ENCODE results near the gene CCDC40. TPM values are rescaled to one million over a fixed set of nuclear protein-coding genes. Genes with fewer than 3 reads are reported as not detected.

CCDC40 gene
- total RNA-seq, 1 experiment from 2014 or later: 16.3 TPM

DNA sequence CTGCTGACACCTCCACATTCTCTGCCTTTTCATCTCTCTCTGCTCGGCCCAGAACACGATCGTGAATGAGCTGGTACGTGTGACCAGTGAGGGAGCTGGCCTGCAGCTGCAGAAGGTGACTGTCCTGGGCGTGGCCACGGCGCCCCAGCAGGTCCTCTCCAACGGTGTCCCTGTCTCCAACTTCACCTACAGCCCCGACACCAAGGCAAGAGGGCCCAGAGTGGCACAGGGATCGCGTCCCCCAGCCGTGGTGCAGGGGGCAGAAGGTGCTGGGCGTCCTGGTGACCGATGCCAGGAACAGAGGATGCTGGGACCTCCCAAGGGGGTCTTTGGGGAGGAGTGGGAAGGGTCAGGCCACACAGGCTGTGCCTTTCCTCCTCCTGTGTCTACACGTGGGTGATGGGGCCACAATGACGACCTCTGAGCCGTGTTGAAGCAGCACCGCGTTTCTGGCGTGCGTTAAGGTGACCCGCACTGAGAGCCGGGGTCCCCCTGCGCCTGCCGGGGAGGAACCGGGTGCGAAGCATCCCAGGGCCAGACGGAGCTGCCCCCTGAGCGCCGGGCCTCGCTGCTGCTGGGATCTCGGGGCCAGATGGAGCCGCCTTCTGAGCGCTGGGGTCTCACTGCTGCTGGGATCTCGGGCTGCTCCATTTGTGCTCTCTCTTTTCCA is 82.3 kb downstream of the CCDC40 start:
- no peaks in the 10 kb centered on the region; the same call in 1 of the 2 replicates for H3K27me3 Mint-ChIP-seq (ENCODE audit: low read depth)
- no peak for TF ChIP-seq RORB (CRISPR knock-in tag; IDR thresholded peaks at IDR 0.05)
- no peak for TF ChIP-seq ETV6 (CRISPR knock-in tag; IDR thresholded peaks at IDR 0.05)
- TF ChIP-seq, protein P1, sequence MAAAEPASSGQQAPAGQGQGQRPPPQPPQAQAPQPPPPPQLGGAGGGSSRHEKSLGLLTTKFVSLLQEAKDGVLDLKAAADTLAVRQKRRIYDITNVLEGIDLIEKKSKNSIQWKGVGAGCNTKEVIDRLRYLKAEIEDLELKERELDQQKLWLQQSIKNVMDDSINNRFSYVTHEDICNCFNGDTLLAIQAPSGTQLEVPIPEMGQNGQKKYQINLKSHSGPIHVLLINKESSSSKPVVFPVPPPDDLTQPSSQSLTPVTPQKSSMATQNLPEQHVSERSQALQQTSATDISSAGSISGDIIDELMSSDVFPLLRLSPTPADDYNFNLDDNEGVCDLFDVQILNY (CRISPR knock-in tag; IDR thresholded peaks at IDR 0.05): no peak
- TF ChIP-seq CREB1 (CRISPR knock-in tag; IDR thresholded peaks at IDR 0.05): no peak
- TF ChIP-seq E2F4 (CRISPR knock-in tag; IDR thresholded peaks at IDR 0.05; ENCODE audit: borderline replicate concordance, low read depth): no peak
- TF ChIP-seq ZBTB43 (CRISPR knock-in tag; IDR thresholded peaks at IDR 0.05): no peak
- TF ChIP-seq ZNF671 (CRISPR knock-in tag; IDR thresholded peaks at IDR 0.05): no peak
- TF ChIP-seq, protein P2, sequence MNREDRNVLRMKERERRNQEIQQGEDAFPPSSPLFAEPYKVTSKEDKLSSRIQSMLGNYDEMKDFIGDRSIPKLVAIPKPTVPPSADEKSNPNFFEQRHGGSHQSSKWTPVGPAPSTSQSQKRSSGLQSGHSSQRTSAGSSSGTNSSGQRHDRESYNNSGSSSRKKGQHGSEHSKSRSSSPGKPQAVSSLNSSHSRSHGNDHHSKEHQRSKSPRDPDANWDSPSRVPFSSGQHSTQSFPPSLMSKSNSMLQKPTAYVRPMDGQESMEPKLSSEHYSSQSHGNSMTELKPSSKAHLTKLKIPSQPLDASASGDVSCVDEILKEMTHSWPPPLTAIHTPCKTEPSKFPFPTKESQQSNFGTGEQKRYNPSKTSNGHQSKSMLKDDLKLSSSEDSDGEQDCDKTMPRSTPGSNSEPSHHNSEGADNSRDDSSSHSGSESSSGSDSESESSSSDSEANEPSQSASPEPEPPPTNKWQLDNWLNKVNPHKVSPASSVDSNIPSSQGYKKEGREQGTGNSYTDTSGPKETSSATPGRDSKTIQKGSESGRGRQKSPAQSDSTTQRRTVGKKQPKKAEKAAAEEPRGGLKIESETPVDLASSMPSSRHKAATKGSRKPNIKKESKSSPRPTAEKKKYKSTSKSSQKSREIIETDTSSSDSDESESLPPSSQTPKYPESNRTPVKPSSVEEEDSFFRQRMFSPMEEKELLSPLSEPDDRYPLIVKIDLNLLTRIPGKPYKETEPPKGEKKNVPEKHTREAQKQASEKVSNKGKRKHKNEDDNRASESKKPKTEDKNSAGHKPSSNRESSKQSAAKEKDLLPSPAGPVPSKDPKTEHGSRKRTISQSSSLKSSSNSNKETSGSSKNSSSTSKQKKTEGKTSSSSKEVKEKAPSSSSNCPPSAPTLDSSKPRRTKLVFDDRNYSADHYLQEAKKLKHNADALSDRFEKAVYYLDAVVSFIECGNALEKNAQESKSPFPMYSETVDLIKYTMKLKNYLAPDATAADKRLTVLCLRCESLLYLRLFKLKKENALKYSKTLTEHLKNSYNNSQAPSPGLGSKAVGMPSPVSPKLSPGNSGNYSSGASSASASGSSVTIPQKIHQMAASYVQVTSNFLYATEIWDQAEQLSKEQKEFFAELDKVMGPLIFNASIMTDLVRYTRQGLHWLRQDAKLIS (CRISPR knock-in tag; IDR thresholded peaks at IDR 0.05; ENCODE audit: borderline replicate concordance): no peak
- TF ChIP-seq, protein P3, sequence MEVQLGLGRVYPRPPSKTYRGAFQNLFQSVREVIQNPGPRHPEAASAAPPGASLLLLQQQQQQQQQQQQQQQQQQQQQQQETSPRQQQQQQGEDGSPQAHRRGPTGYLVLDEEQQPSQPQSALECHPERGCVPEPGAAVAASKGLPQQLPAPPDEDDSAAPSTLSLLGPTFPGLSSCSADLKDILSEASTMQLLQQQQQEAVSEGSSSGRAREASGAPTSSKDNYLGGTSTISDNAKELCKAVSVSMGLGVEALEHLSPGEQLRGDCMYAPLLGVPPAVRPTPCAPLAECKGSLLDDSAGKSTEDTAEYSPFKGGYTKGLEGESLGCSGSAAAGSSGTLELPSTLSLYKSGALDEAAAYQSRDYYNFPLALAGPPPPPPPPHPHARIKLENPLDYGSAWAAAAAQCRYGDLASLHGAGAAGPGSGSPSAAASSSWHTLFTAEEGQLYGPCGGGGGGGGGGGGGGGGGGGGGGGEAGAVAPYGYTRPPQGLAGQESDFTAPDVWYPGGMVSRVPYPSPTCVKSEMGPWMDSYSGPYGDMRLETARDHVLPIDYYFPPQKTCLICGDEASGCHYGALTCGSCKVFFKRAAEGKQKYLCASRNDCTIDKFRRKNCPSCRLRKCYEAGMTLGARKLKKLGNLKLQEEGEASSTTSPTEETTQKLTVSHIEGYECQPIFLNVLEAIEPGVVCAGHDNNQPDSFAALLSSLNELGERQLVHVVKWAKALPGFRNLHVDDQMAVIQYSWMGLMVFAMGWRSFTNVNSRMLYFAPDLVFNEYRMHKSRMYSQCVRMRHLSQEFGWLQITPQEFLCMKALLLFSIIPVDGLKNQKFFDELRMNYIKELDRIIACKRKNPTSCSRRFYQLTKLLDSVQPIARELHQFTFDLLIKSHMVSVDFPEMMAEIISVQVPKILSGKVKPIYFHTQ (CRISPR knock-in tag; IDR thresholded peaks at IDR 0.05): no peak
- no peak for TF ChIP-seq HMGA2 (CRISPR knock-in tag; IDR thresholded peaks at IDR 0.05)
- TF ChIP-seq, protein P4, sequence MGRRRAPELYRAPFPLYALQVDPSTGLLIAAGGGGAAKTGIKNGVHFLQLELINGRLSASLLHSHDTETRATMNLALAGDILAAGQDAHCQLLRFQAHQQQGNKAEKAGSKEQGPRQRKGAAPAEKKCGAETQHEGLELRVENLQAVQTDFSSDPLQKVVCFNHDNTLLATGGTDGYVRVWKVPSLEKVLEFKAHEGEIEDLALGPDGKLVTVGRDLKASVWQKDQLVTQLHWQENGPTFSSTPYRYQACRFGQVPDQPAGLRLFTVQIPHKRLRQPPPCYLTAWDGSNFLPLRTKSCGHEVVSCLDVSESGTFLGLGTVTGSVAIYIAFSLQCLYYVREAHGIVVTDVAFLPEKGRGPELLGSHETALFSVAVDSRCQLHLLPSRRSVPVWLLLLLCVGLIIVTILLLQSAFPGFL (CRISPR knock-in tag; IDR thresholded peaks at IDR 0.05; ENCODE audit: borderline replicate concordance): no peak
- TF ChIP-seq, protein P5, sequence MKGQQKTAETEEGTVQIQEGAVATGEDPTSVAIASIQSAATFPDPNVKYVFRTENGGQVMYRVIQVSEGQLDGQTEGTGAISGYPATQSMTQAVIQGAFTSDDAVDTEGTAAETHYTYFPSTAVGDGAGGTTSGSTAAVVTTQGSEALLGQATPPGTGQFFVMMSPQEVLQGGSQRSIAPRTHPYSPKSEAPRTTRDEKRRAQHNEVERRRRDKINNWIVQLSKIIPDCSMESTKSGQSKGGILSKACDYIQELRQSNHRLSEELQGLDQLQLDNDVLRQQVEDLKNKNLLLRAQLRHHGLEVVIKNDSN (CRISPR knock-in tag; IDR thresholded peaks at IDR 0.05): no peak
- no peak for TF ChIP-seq ZSCAN18 (CRISPR knock-in tag; IDR thresholded peaks at IDR 0.05)
- no peak for TF ChIP-seq SMAD3 (CRISPR knock-in tag; IDR thresholded peaks at IDR 0.05; ENCODE audit: borderline replicate concordance)
- TF ChIP-seq TEAD4 (CRISPR knock-in tag; IDR thresholded peaks at IDR 0.05): no peak
- no peak for TF ChIP-seq NFATC4 (CRISPR knock-in tag; IDR thresholded peaks at IDR 0.05)
- TF ChIP-seq ESRRA (CRISPR knock-in tag; IDR thresholded peaks at IDR 0.05; ENCODE audit: borderline replicate concordance): no peak
- TF ChIP-seq ZNF121 (CRISPR knock-in tag; IDR thresholded peaks at IDR 0.05): no peak
- no peak for TF ChIP-seq IRF2 (CRISPR knock-in tag; IDR thresholded peaks at IDR 0.05; ENCODE audit: borderline replicate concordance, low read depth)
- no peak for TF ChIP-seq NR3C1 (CRISPR knock-in tag; conservative IDR thresholded peaks at IDR 0.05; ENCODE audit: low read depth)
- POLR2A ChIA-PET: interaction anchor here (0.8 kb wide), 1 partner anchor 8 kb away, joined by 3 read pairs; no protein-coding TSS in a partner anchor
- CTCF ChIA-PET: interaction anchor here (1.0 to 3.2 kb wide), 3 partner anchors 17 to 113 kb away, joined by 3 to 13 read pairs (median 4); partner anchors contain the start of gene GAA
- H3K4me3 Mint-ChIP-seq: no peak overlapping the region
- ATAC-seq (no peak), DNase-seq (ENCODE audit: low spot score) (no peak)
- peaks cover 14% of the 10 kb centered on the region for H3K36me3 Mint-ChIP-seq
- peaks cover 2% of the 10 kb centered on the region for H3K4me1 Mint-ChIP-seq
- H3K9me3 Mint-ChIP-seq: peaks cover 7% of the 10 kb centered on the region; the same call in 1 of the 2 replicates
- no peak overlapping the region for H3K27ac Mint-ChIP-seq

All from WTC11 (cell line).